HG03439 (cell line): ENCODE data around the gene ZSWIM8.
"Not testable (repeated sequence)": the region's sequence is repeated elsewhere in the genome, so short reads cannot be mapped to it uniquely, and the experiment has no call there.

Experiments used
- ATAC-seq: cut with Tn5 transposase; IDR thresholded peaks from one replicate; pipeline ENCODE4 v1.9.1; 2021; ENCODE audit warnings: mild to moderate bottlenecking, moderate library complexity; ENCODE audit not compliant: unreplicated experiment

The ZSWIM8 gene

GRCh38 chr10:73814276-73814895 is 29.0 kb downstream of the ZSWIM8 start:
- ATAC-seq, result no peak

- no peak for ATAC-seq
Measured at GRCh38 chr10:73814896-73815718, 29.7 kb downstream of the ZSWIM8 start.

DNA sequence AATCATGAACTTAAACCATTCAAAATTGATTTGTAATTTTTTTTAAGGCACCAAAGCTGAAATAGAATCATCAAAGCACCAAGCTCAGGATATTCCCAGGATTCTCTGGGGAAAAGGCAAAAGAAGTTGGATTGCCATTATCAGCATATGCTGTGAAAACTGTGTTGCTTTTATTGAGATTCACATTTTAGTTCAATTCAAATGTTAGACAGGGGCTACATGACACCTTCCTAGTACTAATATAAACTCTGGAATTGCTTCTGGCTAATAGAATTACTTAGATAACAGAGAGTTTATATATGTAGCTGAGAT is 30.3 kb downstream of the ZSWIM8 start:
- ATAC-seq, result no peak

DNA sequence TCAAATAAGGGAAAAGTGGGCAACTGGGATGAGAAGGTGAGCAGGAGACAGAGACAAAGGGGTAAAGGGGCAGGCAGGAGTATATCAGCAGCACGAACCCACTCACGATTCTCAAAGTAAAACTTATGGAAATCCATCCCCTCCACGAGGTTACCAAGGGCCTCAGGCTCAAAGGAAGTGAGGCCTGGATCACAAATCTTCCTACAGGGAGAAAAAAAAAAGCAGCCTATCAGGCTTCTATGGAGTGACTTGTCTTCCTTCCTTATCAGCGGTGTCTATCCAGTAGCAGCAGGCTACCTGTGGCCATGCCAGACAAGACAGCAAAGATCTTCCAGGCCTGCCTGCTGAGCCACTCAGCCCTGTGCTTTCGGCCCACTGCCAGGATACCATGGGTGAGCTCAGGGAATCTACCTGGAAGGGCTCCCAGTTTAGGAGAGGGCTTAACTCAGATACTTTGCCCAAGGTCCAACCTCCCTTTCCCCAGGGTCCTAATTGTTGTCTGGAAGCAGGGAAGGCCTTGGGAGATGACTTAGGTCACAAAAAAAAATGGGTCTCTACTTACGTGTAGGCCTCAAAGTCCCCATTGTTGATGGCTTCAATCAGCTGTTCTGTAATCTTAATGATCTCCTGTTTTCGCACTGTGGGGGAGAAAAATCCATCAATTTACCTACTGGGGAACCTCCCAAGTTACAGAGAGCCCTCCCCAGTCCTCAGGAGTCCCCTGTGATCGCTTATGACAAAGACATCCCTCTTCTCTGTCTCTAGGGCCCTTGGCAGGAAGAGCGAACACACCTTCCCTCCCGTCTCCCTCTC is 31.7 kb downstream of the ZSWIM8 start:
- ATAC-seq, result no peak

DNA sequence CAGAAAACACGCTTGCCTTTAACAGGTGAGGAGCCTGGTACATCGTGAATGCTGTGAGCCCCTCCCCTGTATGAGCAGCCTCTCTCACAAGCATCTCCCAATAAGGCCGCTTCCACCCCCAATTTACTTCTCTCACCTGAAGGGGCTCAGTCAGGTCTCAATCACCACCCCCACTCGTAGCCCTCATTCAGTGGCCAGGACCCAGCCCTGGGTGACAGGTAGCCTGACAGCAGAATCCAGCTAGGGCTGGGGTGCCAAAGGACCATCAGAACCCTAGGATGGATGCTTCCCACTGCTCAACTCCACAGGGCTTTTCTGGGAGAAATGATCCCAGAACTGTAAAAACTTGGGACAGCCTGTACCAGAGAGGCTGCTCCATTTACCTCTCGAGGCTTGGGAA is 32.4 kb downstream of the ZSWIM8 start:
- no peak for ATAC-seq

- no peak for ATAC-seq
Measured at GRCh38 chr10:73818402-73818801, 33.0 kb downstream of the ZSWIM8 start.

- ATAC-seq, result no peak
Measured at GRCh38 chr10:73819081-73819480, 33.7 kb downstream of the ZSWIM8 start.

- no peak for ATAC-seq
Measured at GRCh38 chr10:73819513-73820093, 34.2 kb downstream of the ZSWIM8 start.

- no peak for ATAC-seq
Measured at GRCh38 chr10:73823391-73823790, 38.0 kb downstream of the ZSWIM8 start.

GRCh38 chr10:73824146-73824725 is 38.8 kb downstream of the ZSWIM8 start:
- no peak for ATAC-seq

DNA sequence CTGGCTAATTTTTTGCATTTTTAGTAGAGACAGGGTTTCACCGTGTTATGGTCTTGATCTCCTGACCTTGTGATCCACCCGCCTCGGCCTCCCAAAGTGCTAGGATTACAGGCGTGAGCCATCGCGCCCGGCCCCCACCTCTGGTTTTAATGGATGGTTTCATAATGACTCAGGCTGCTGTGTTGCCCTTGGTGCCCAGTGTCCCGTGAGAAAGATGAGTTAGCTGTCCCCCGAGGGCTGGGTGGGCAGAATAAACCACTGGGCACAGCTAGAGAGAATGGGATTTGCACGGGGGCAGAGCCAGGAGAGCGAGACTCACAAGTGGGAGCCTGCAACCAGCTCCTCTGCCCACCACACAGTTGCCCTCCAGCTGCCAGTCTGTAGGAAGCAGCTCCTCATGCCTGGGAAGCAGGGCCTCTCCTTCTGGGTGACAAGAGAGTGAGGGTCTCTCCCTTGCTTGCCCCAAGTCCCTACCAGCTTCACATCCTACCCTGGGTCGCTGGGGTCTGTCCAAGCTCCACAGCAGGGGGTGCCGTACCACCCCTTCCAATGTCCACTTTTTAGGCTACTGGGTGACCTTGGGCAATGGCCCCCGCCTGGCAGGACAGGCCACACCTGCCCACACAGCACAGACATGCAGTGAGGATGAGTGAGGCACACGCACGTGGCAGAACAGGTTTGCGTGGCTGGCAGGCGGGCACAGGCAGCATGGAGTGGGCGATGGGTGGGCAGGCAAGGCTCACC is 42.1 kb downstream of the ZSWIM8 start:
- ATAC-seq, result no peak

GRCh38 chr10:73828161-73828560 is 42.8 kb downstream of the ZSWIM8 start:
- no peak for ATAC-seq

DNA sequence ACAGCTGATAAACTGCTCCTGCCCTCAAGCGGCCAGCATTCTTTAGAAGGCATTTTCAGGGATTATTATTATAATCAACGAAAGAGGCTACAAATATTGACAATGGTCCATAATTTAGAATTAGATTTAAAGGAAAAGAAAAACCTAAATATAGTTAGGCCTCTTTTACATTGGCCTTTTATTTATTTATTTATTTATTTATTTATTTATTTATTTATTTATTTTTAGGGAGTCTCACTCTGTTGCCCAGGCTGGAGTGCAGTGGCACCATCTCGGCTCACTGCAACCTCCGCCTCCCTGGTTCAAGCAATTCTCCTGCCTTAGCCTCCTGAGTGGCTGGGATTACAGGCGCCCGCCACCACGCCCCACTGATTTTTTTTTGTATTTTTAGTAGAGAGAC is 43.7 kb downstream of the ZSWIM8 start:
- not testable (repeated sequence) for ATAC-seq

DNA sequence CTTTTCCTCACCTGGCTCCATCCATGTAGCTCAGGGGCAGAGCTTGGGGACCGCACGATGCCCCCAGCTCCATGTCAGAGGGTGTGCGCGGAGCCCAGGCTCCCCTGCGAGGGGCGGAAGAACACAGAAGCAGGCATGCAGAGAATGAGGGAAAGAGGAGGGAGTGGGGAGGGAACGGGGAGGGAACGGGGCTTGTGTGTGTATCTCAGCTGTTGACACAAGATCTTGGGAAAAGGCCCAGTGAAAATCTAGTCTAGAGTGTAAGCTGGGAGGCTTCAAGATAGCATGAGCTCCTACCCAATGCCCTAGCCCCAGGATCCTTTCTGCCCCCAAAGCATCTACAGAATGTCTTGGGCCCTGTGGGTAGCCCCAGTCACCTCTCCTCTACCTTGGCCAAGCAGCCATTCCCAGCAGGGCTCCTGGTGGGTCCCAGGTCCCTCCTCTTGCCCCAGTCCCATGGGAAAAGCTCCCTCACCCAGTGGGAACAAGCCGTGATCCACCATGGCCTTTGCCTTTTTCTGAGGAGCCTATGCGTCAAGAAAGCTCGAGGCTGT is 51.1 kb downstream of the ZSWIM8 start:
- ATAC-seq, result no peak

DNA sequence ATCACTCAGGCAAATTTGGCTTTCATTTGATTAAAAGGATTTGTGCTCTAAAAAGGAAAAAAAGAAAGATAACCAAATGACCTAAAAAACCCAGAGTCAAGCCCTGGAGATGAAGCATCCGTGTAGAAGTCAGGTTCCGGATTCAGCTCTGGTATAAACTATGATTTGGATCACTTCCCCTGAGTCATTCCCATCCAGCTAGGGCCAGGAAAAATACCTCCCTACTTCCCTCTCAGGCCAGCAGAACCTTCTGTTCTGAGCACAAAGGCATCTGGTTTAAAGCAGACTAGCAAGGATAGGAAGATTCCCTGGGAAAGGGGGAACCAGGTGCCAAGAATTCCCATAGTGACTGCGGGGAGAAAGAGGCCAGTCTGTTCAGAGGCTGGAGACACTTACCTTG is 51.7 kb downstream of the ZSWIM8 start:
- ATAC-seq, result no peak

GRCh38 chr10:73838008-73838567 is 52.7 kb downstream of the ZSWIM8 start:
- no peak for ATAC-seq

- ATAC-seq, result no peak
Measured at GRCh38 chr10:73838827-73839226, 53.4 kb downstream of the ZSWIM8 start.

- no peak for ATAC-seq
Measured at GRCh38 chr10:73839276-73839966, 54.0 kb downstream of the ZSWIM8 start.

- no peak for ATAC-seq
Measured at GRCh38 chr10:73840056-73840402, 54.6 kb downstream of the ZSWIM8 start.
